ENCODE results near the gene SHLD3.
"Not testable (repeated sequence)": the region's sequence is repeated elsewhere in the genome, so short reads cannot be mapped to it uniquely, and the experiment has no call there.

The SHLD3 gene, protein sequence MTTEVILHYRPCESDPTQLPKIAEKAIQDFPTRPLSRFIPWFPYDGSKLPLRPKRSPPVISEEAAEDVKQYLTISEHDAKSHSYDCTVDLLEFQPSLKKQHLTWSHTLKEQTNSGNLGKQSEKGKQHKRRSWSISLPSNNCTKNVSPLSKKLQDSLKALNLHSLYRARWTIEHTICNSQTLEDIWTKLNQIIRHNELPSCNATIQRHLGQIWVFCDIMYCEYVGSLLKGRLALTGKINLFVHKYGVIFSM

DNA sequence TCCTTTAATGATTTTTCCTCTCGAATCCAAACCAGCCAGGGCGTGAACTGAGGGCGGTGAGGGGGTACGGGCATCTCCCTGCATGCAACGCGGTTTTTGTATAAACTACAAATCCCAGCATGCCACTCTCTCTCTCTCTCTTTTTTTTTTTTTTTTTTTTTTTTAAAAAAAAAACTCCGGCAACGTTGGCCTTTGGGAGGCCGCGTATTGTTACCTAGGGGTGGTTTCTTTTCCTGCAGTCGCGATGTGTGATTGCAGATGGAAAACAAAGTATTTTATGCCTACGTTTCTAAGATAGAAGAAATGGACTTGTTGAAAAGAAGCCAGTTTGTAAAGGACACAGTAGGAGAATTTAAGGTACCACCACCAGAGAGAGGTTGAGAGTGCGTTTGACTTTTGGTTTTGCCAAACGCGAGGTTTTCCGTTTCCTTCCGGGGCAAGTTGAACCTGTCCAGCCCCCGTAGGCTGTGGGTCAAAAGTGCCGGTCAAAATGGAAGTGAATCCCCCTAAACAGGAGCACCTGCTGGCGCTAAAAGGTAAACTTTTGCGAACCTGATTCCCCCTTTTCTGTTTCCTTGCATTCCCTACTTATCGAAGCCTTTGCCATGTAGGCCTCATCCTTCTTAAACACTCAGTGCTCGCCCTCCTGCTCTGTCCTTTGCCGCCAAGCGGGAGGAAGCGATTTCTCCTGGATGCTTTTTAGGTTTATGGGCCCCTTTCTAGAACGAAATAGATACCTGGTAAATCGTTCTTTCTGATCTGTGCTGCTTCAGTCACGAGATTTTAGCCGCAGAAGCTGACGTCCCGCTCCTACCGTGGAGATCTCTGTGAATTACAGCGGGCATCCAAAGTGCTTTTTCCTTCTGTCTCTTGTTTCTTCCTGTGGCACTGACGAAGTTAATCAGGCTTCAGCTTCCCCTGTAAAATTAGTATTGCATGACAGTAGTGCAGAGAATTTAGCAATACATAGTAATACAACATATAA is at the start of gene SHLD3, which contains the start of gene TRAPPC13:
TSS of gene SHLD3 (plus strand) at position 457 of the 985 bp plus-strand sequence. CDS start 4,561 bp downstream, outside the sequence.
TSS of gene TRAPPC13 (plus strand) at position 457 of the 985 bp plus-strand sequence. CDS start at position 491, 34 bp downstream.
- peak; percentile 64 for DNase-seq (ENCODE audit: low spot score)
- in situ Hi-C loops (cut with MboI; ENCODE audit: low pct_unique_long_range_greater_than_20kb, low sequenced_read_pairs, unreplicated experiment), result no loop called here
- TF ChIP-seq, protein P1, sequence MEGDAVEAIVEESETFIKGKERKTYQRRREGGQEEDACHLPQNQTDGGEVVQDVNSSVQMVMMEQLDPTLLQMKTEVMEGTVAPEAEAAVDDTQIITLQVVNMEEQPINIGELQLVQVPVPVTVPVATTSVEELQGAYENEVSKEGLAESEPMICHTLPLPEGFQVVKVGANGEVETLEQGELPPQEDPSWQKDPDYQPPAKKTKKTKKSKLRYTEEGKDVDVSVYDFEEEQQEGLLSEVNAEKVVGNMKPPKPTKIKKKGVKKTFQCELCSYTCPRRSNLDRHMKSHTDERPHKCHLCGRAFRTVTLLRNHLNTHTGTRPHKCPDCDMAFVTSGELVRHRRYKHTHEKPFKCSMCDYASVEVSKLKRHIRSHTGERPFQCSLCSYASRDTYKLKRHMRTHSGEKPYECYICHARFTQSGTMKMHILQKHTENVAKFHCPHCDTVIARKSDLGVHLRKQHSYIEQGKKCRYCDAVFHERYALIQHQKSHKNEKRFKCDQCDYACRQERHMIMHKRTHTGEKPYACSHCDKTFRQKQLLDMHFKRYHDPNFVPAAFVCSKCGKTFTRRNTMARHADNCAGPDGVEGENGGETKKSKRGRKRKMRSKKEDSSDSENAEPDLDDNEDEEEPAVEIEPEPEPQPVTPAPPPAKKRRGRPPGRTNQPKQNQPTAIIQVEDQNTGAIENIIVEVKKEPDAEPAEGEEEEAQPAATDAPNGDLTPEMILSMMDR (IDR thresholded peaks at IDR 0.05; ENCODE audit: extremely low read depth, insufficient read depth, missing control alignments), result no peak

DNA sequence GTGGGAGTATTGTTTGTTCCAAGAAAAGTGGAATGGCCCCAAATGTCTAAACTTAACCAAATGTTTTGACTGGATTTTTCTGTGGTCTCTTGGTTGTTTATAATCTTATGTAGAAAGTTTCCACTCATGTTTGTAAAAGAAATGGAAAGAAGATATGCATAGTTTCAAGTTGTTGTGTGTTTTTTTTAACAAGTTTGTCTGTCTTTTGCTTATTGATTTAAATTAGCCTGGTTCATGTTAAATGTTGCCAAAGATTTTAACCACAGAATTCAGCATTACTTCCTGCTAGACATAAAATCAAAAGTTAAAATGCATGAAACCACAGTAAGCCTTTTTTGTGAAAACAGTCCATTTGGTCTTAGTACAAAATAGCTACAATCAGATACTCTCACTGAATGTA is 47.7 kb upstream of the SHLD3 start:
- TF ChIP-seq, protein P1 (IDR thresholded peaks at IDR 0.05; ENCODE audit: extremely low read depth, insufficient read depth, missing control alignments), result no peak
- in situ Hi-C loops (cut with MboI; ENCODE audit: low pct_unique_long_range_greater_than_20kb, low sequenced_read_pairs, unreplicated experiment), result no loop called here
- no peak for DNase-seq (ENCODE audit: low spot score)

DNA sequence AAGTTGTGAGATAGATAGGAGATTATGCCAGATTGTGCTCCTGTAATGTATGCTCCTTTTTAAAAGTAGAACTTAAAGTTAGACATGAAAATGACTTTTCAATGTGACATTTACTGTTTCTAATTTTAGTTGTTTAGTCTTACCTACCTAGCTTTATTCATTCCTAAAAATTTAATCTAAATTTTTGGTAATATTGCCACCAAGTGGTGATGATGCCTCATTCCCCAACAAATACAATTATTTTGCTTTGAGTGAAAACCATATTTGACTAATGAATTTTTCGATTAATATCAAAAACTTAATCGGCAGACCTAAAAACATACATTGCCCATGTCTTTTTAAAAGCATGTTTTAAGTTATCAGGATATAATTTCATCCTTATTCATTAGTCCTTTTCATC is 36.1 kb upstream of the SHLD3 start:
- TF ChIP-seq, protein P1 (IDR thresholded peaks at IDR 0.05; ENCODE audit: extremely low read depth, insufficient read depth, missing control alignments), result no peak
- no peak for DNase-seq (ENCODE audit: low spot score)
- in situ Hi-C loops (cut with MboI; ENCODE audit: low pct_unique_long_range_greater_than_20kb, low sequenced_read_pairs, unreplicated experiment), result no loop called here

DNA sequence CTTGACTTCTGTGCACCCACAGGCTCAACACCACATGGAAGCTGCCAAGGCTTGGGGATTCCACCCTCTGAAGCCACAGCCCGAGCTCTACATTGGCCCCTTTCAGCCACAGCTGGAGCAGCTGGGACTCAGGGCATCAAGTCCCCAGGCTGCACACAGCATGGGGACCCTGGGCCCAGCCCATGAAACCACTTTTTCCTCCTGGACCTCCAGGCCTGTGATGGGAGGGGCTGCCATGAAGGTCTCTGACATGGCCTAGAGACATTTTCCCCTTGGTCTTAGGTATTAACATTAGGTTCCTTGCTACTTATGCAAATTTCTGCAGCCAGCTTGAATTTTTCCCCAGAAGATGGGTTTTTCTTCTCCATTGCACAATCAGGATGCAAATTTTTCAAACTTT is 23.1 kb upstream of the SHLD3 start:
- DNase-seq (ENCODE audit: low spot score); in situ Hi-C loops (cut with MboI; ENCODE audit: low pct_unique_long_range_greater_than_20kb, low sequenced_read_pairs, unreplicated experiment): not testable (repeated sequence)

DNA sequence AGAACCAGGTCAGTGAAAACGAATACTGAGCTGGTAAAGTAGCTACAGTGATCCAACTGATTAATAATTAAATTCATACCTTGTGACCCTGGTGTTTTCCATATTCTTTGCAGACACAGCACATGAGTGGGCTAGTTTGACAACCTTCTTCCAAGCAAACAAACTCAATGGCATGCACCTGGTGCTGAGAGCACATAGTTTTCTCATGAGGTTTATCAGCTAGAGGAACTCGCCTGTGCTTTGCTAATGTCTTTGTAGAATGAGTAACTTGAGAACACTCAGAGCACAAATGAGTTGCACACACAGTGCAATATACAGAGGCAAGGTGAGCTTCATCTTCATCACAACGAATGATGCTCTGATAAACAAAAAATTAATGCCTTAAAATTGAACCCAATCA is 13.3 kb upstream of the SHLD3 start:
- TF ChIP-seq, protein P1 (IDR thresholded peaks at IDR 0.05; ENCODE audit: extremely low read depth, insufficient read depth, missing control alignments), result no peak
- in situ Hi-C loops (cut with MboI; ENCODE audit: low pct_unique_long_range_greater_than_20kb, low sequenced_read_pairs, unreplicated experiment), result no loop called here
- no peak for DNase-seq (ENCODE audit: low spot score)

DNA sequence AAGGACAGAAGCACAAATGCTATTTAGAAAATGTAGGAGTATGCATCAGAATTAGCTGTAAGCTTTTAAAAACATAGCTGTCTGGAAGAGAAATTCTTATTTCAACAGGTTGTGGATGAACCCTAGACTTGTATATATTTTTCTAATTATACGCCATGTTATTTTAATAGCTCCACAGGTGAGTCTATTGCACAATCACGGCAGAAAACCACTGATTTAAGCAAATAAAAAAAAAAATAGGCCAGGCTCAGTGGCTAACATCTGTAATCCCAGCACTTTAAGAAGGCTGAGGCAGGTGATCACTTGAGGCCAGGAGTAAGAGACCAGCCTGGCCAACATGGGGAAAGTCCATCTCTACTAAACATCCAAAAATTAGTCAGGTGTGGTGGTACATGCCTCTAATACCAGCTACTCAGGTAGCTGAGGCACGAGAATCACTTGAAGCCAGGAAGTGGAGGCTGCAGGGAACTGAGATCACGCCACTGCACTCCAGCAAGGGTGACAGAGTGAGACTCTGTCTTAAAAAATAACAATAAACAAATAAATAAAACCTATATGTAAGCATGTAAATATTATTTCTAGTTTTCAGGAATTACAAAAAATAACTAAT is 12.4 kb upstream of the SHLD3 start:
- no peak for DNase-seq (ENCODE audit: low spot score)
- in situ Hi-C loops (cut with MboI; ENCODE audit: low pct_unique_long_range_greater_than_20kb, low sequenced_read_pairs, unreplicated experiment), result no loop called here

More for the DNA sequence above, 12.4 kb upstream of the SHLD3 start:
- TF ChIP-seq, protein P1 (IDR thresholded peaks at IDR 0.05; ENCODE audit: extremely low read depth, insufficient read depth, missing control alignments), result no peak
